Stomach (tissue), 9 donors: ENCODE data around the gene REX1BD. TPM values are rescaled to one million over a fixed set of nuclear protein-coding genes. Genes with fewer than 3 reads are reported as not detected.

Source experiments
- DNase-seq, 2 donors: peaks; one replicate each; pipeline versions ENCODE4 v3.0.0 to v3.0.0-alpha.2; 2013 to 2019
- H3K27ac ChIP-seq, 5 donors: fragments of 200-600 bp in 4 of 5; sonication (generic) in 4 of 5; one replicate each; pipeline ENCODE4 v1.5.1; 2013 to 2019; ENCODE audit warnings: mild to moderate bottlenecking in 1 of 5, moderate library complexity in 1 of 5
- H3K27me3 ChIP-seq, 3 donors: fragments of 200-600 bp; sonication (generic); one replicate each; pipeline ENCODE4 v1.5.1; 2017 to 2019; ENCODE audit warnings: mixed run types in 1 of 3
- H3K36me3 ChIP-seq, 4 donors: fragments of 200-600 bp; sonication (generic); 1 replicate in 3 of 4; 2 replicates in 1 of 4; pipeline ENCODE4 v1.5.1; 2016 to 2019
- H3K4me1 ChIP-seq, 4 donors: fragments of 200-600 bp; sonication (generic); one replicate each; pipeline ENCODE4 v1.5.1; 2016 to 2019
- H3K4me3 ChIP-seq, 4 donors: fragments of 200-600 bp; sonication (generic) in 3 of 4; one replicate each; pipeline ENCODE4 v1.5.1; 2016 to 2019; ENCODE audit warnings: mild to moderate bottlenecking in 1 of 4
- H3K9me3 ChIP-seq, 4 donors: fragments of 200-600 bp; sonication (generic); one replicate each; pipeline ENCODE4 v1.5.1; 2016 to 2019
- CTCF ChIP-seq, 7 experiments: fragments of 450-650 bp in 4 of 7; fragments of 200-600 bp in 3 of 7; sonication (generic) in 3 of 7; IDR thresholded peaks; one replicate each; pipeline ENCODE4 v1.5.1; 2016 to 2019; ENCODE audit warnings: antibody characterized with exemption in 7 of 7, control low read depth in 2 of 7, mild to moderate bottlenecking in 1 of 7
- EP300 ChIP-seq: sonication (generic); formaldehyde crosslinking; IDR thresholded peaks from one replicate; pipeline ENCODE4 v1.6.1; 2017; ENCODE audit warnings: antibody characterized with exemption
- POLR2A ChIP-seq, 4 donors: fragments of 450-650 bp; IDR thresholded peaks; one replicate each; pipeline ENCODE4 v1.6.1; 2016; ENCODE audit warnings: antibody characterized with exemption in 4 of 4, control low read depth in 2 of 4, mild to moderate bottlenecking in 1 of 4, moderate library complexity in 1 of 4
- POLR2AphosphoS5 ChIP-seq, 3 donors: sonication (generic); formaldehyde crosslinking; IDR thresholded peaks; one replicate each; pipeline ENCODE4 v1.6.1; 2016; ENCODE audit warnings: antibody characterized with exemption in 3 of 3
- WGBS, 5 donors: extraction: QIAGEN DNeasy Blood & Tissue Kit in 3 of 5; methylation state at CpG; one replicate each; pipeline versions ENCODE4 v1.1.5 to v1.1.7; 2013 to 2018; 5-methylcytosine and 5-hydroxymethylcytosine counted together
- intact Hi-C: fragments of 100-400 bp; cut with DNase I; formaldehyde crosslinking; loops from one replicate; pipeline ENCODE4 v1.15.1; 2023; ENCODE audit warnings: low total_unique reads
- polyA plus RNA-seq, 3 donors: library from polyadenylated mRNA; stranded (reverse); fragments of 200-250 nt; gene quantifications; one replicate each; pipeline ENCODE4 v1.2.3, GENCODE V29; 2013
- total RNA-seq, 5 donors: library from RNA; depleted of rRNA; stranded (reverse); fragments of >200 nt; gene quantifications; one replicate each; pipeline versions ENCODE4 v1.1.0 to v1.2.3, GENCODE V29; 2014 to 2016
- donor health status: healthy with polysubstance abuse.
- donor health status: Bipolar disorder and iron deficiency.
- donor health status: healthy.

The REX1BD gene
- total and polyA plus RNA-seq, 8 donors = 15.6 to 483 (median 114) TPM

GRCh38 chr19:18603958-18604819, 15.6 kb downstream of the REX1BD start:
- TF ChIP-seq POLR2AphosphoS5 (IDR thresholded peaks at IDR 0.05) = no peak
- no peak for TF ChIP-seq EP300
- TF ChIP-seq CTCF (IDR thresholded peaks at IDR 0.05) = no peak
- TF ChIP-seq POLR2A (IDR thresholded peaks at IDR 0.05) = no peak
- DNase-seq = no peak
- intact Hi-C loops = no loop called here
- 8 to 33% (median 19%) methylated on average over 19 to 26 of the region's 26 CpGs for WGBS, 5 donors
- Histone ChIP-seq H3K36me3 (no peaks in the 10 kb centered on the region), H3K9me3 (no peaks in the 10 kb centered on the region), H3K27me3 (peaks cover 39 to 96% (median 77%) of the 10 kb centered on the region in 3 donors), H3K27ac (no peak overlapping the region), H3K4me1 (peaks cover 23 to 37% (median 35%) of the 10 kb centered on the region in 4 donors), H3K4me3 (no peak overlapping the region)

GRCh38 chr19:18604820-18605159, 16.2 kb downstream of the REX1BD start:
- DNase-seq = no peak
- H3K27ac ChIP-seq = no peak overlapping the region
- WGBS, 5 donors = 12 to 36% (median 19%) methylated on average over 10 of the region's 10 CpGs
- peaks cover 23 to 37% (median 35%) of the 10 kb centered on the region in 4 donors for H3K4me1 ChIP-seq
- intact Hi-C loops = no loop called here
- TF ChIP-seq EP300 (no peak), POLR2AphosphoS5 (IDR thresholded peaks at IDR 0.05) (no peak), CTCF (IDR thresholded peaks at IDR 0.05) (no peak), POLR2A (IDR thresholded peaks at IDR 0.05) (no peak)
- peaks cover 44 to 96% (median 76%) of the 10 kb centered on the region in 3 donors for H3K27me3 ChIP-seq
- H3K4me3 ChIP-seq = peak overlapping the region in 1 of 4 donors; percentile 33
- no peaks in the 10 kb centered on the region for H3K9me3 ChIP-seq
- H3K36me3 ChIP-seq = no peaks in the 10 kb centered on the region

GRCh38 chr19:18605196-18605545, 16.6 kb downstream of the REX1BD start:
- Histone ChIP-seq H3K27ac (no peak overlapping the region), H3K4me1 (peaks cover 23 to 37% (median 35%) of the 10 kb centered on the region in 4 donors), H3K4me3 (peak overlapping the region in 2 of 4 donors; percentile 27 to 33), H3K9me3 (no peaks in the 10 kb centered on the region), H3K36me3 (no peaks in the 10 kb centered on the region), H3K27me3 (peaks cover 48 to 96% (median 80%) of the 10 kb centered on the region in 3 donors)
- no peak for TF ChIP-seq EP300
- TF ChIP-seq POLR2A (IDR thresholded peaks at IDR 0.05) = no peak
- TF ChIP-seq POLR2AphosphoS5 (IDR thresholded peaks at IDR 0.05) = no peak
- no peak for TF ChIP-seq CTCF (IDR thresholded peaks at IDR 0.05)
- intact Hi-C loops = no loop called here
- DNase-seq = no peak
- 9 to 17% (median 15%) methylated on average over 9 to 17 of the region's 17 CpGs for WGBS, 5 donors

GRCh38 chr19:18605546-18606280, 17.1 kb downstream of the REX1BD start:
- H3K4me3 ChIP-seq = peak overlapping the region; percentile 19 to 33 (median 26)
- 1 to 5% (median 3%) methylated on average over 16 to 65 of the region's 65 CpGs for WGBS, 5 donors
- peaks cover 53 to 96% (median 86%) of the 10 kb centered on the region in 3 donors for H3K27me3 ChIP-seq

More at GRCh38 chr19:18605546-18606280, 17.1 kb downstream of the REX1BD start:
- Histone ChIP-seq H3K4me1 (peaks cover 26 to 41% (median 39%) of the 10 kb centered on the region in 4 donors), H3K9me3 (no peaks in the 10 kb centered on the region), H3K36me3 (no peaks in the 10 kb centered on the region), H3K27ac (no peak overlapping the region)
- no peak for TF ChIP-seq POLR2A (IDR thresholded peaks at IDR 0.05)
- TF ChIP-seq EP300 = no peak
- TF ChIP-seq CTCF (IDR thresholded peaks at IDR 0.05) = no peak
- no peak for TF ChIP-seq POLR2AphosphoS5 (IDR thresholded peaks at IDR 0.05)
- DNase-seq = no peak
- intact Hi-C loops = no loop called here
